GM10248 (cell line): ENCODE measurements around the gene SLC38A3.
"Not testable (repeated sequence)": the region's sequence is repeated elsewhere in the genome, so short reads cannot be mapped to it uniquely, and the experiment has no call there.

Experiments used
- CTCF ChIA-PET: fragments of 300-600 bp; sonication (Branson Sonifier 250); formaldehyde crosslinking; extraction: SDS; loops from one replicate; lab custom pipeline; 2021; ENCODE audit warnings: antibody characterized with exemption; lab: Yijun Ruan, JAX
- POLR2A ChIA-PET: fragments of 350-650 bp; sonication (Branson Sonifier 250); formaldehyde crosslinking; extraction: SDS; loops from one replicate; lab custom pipeline; 2020; ENCODE audit warnings: antibody characterized with exemption; lab: Yijun Ruan, JAX
- DNase-seq: peaks from one replicate; pipeline ENCODE4 v3.0.0; 2012; ENCODE audit errors: extremely low spot score
- CTCF ChIP-seq: IDR thresholded peaks from 2 replicates; pipeline ENCODE4 v1.5.1; 2012; ENCODE audit warnings: mild to moderate bottlenecking, low read depth; ENCODE audit errors: extremely low read depth, missing control alignments, control extremely low read depth

SLC38A3 gene

GRCh38 chr3:50205413-50206276, 574 bp downstream of the SLC38A3 start:
- no peak for TF ChIP-seq CTCF
- DNase-seq, result no peak
- CTCF ChIA-PET, result interaction anchor here (6.2 kb wide), 1 partner anchor 13 kb away, joined by 40 read pairs; the partner anchor contains the start of gene GNAT1
- POLR2A ChIA-PET, result no interaction called here

DNA sequence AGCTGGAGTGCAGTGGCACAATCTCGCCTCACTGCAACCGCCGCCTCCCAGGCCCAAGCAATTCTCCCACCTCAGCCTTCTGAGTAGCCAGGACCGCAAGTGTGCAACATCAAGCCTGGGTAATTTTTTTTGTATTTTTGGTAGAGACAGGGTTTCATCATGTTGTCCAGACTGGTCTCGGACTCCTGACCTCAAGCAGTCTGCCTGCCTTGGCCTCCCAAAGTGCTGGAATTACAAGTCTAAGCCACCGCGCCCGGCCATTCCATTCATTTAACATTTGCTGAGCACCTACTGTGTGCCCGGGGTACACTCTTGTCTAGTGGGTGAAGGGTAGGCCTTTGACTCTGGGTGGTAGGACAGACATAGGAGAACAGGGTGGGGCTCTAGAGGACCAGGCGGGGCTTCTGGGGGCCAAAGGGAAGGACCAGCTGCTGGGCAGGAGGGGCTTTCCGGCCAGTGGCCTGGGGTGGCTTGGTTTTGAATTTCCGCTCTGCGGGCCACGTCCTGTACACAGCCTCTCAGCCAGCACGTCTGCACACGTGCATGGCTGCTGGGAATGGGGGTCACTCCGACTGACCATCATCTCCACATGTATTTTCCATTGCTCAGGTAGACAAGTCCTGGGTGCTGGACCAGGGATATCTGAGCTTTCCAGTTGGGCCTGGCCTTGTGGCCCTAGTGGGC, 2.4 kb downstream of the SLC38A3 start:
- no peak for DNase-seq
- POLR2A ChIA-PET, result no interaction called here
- CTCF ChIA-PET, result interaction anchor here (6.2 to 26.7 kb wide), 3 partner anchors 14 to 19 kb away, joined by 39 to 393 read pairs (median 40); partner anchors contain the start of gene GNAT1
- no peak for TF ChIP-seq CTCF

- ChIA-PET CTCF (interaction anchor here (1.0 to 26.7 kb wide), 7 partner anchors 8 to 38 kb away, joined by 3 to 393 read pairs (median 3); partner anchors contain the start of gene GNAT1), POLR2A (no interaction called here)
- no peak for DNase-seq
- no peak for TF ChIP-seq CTCF
These were observed 3.7 kb downstream of the SLC38A3 start for GRCh38 chr3:50208677-50209344.

DNA sequence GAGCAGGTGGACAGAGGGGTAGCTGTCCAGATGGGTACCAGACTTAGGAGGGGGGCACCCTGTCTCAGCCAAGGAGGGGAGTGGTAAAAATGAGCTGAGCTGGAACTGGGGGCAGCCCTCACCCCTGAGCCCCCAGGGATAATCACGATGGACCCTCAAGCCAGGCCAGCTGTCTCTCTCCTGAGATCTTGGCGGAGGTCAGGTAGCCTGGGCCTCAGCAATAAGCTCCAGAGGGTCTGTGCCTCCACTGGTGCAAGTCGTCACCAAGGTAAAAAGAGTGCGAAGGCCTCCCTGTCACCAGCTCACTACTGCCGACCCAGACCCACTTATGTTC, 5.1 kb downstream of the SLC38A3 start:
- CTCF ChIA-PET, result interaction anchor here (1.2 to 26.7 kb wide), 5 partner anchors 9 to 21 kb away, joined by 3 to 393 read pairs (median 5); partner anchors contain the start of gene GNAT1
- TF ChIP-seq CTCF, result no peak
- no peak for DNase-seq
- POLR2A ChIA-PET, result no interaction called here

GRCh38 chr3:50210510-50211367, 5.7 kb downstream of the SLC38A3 start:
- CTCF ChIA-PET, result interaction anchor here (0.8 to 26.7 kb wide), 6 partner anchors 10 to 36 kb away, joined by 3 to 393 read pairs (median 4); partner anchors contain the start of gene GNAT1

DNA sequence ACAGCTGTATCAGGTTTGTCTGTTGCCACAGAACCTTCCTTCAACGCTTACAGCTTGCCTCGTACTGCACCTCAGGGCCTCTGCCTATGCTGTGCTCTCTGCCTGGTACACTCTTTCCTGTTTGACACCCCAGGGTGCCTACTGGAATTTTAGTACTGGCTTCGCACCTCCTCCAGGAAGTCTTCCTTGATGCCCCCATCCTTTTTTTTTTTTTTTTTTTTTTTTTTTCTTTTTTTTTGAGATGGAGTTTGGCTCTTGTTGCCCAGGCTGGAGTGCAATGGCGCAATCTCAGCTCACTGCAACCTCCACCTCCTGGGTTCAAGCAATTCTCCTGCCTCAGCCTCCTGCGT, 6.3 kb downstream of the SLC38A3 start:
- DNase-seq, result not testable (repeated sequence)
- ChIA-PET CTCF (interaction anchor here (0.8 to 26.7 kb wide), 5 partner anchors 10 to 35 kb away, joined by 3 to 393 read pairs (median 5); partner anchors contain the start of gene GNAT1), POLR2A (interaction anchor here (0.8 kb wide), 1 partner anchor 26 kb away, joined by 10 read pairs; no protein-coding TSS in a partner anchor)

More at GRCh38 chr3:50210510-50211367, 5.7 kb downstream of the SLC38A3 start:
- no peak for DNase-seq
- POLR2A ChIA-PET, result interaction anchor here (0.8 kb wide), 1 partner anchor 25 kb away, joined by 10 read pairs; no protein-coding TSS in a partner anchor
- TF ChIP-seq CTCF, result no peak
